Measurements from ENCODE around the gene SOCS3.

Gene SOCS3

DNA sequence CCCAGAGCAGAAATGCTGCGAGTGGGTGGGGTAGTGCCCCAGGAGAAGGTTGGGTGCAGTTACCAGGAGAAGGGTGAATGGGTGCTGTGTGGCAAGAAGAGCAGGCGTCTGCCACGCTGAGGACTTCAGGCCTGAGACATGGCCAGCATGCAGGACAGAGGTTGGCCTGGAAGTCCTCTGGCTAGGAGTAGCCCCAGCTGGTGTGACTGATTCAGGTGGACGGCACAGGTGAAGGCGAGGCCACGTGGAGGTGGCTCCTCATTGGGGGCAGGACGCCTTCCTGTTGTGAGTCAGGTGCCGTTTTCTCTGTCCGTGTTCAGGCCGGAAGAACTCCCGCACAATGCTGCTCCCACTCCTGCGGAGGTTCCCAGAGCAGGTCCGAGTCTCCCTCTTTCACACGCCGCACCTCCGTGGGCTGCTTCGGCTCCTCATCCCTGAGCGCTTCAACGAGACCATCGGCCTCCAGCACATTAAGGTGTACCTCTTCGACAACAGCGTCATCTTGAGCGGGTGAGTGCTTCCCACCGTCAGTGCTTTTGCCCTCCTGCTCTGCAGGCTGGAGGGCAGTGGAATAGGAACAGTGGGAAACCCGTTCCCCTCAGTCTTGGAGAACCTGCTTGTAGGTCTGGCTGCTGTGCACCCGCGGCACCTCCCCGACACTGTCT, 39.3 kb upstream of the SOCS3 start:
- no peak overlapping the region for H3K27ac ChIP-seq (ENCODE audit: low read depth, low read length)
- peaks cover 14% of the 10 kb centered on the region for H3K4me1 ChIP-seq (ENCODE audit: insufficient read depth, low read length)

DNA sequence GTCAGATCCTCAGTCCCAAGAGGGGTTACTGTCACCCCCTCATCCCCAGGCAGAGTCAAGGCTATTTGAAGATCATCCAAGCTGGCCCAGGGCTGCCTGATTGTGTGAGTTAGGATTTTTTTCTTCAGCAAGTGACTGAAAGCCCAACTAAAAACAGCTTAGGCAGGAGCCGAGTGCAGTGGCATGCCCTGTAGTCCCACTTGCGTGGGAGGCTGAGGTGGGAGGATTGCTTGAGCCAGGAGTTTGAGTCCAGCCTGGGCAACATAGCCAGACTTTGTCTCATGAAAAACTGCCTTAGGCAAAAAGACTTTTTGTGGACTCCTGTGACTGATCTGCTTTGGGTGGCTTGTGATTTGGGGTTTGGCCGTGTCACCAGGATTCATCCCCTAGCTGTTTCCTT, 38.5 kb upstream of the SOCS3 start:
- H3K9ac ChIP-seq (ENCODE audit: low read length): no peak overlapping the region
- peaks cover 74% of the 10 kb centered on the region for H3K36me3 ChIP-seq (ENCODE audit: insufficient read depth, low read length)
- H3K4me3 ChIP-seq (ENCODE audit: low read depth in 1 of 2, low read length in 2 of 2): no peak overlapping the region
- peaks cover 14% of the 10 kb centered on the region for H3K4me1 ChIP-seq (ENCODE audit: insufficient read depth, low read length)
- no peak overlapping the region for H3K27ac ChIP-seq (ENCODE audit: low read depth, low read length)
- no peaks in the 10 kb centered on the region for H3K9me3 ChIP-seq (ENCODE audit: low read length)
- H3K27me3 ChIP-seq (ENCODE audit: control insufficient read depth in 1 of 2, insufficient read depth in 2 of 2, low read length in 2 of 2): no peaks in the 10 kb centered on the region

More for the DNA sequence above, 39.3 kb upstream of the SOCS3 start:
- peaks cover 75% of the 10 kb centered on the region for H3K36me3 ChIP-seq (ENCODE audit: insufficient read depth, low read length)
- no peaks in the 10 kb centered on the region for H3K9me3 ChIP-seq (ENCODE audit: low read length)
- H3K27me3 ChIP-seq (ENCODE audit: control insufficient read depth in 1 of 2, insufficient read depth in 2 of 2, low read length in 2 of 2): no peaks in the 10 kb centered on the region
- H3K4me3 ChIP-seq (ENCODE audit: low read depth in 1 of 2, low read length in 2 of 2): no peak overlapping the region
- H3K9ac ChIP-seq (ENCODE audit: low read length): no peak overlapping the region

DNA sequence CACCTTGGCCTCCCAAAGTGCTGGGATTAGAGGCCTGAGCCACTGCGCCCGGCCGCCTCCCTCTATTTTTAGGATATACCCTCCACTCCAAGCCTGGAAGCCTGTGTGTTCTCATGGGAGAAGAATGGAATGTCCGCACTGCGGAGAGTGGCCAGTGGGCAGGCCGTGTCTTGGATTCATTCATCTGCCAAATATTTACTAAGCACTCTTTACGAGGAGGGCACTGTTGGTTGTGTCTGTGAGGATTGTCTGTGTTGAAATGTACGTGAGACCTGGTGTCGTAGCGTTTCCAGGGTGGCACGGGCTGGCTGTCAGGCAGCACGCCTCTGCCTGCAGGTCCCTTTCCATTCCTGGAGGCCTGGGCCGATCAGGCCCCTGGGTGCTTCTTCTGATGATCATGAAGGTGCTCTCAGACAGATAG, 37.8 kb upstream of the SOCS3 start:
- peaks cover 14% of the 10 kb centered on the region for H3K4me1 ChIP-seq (ENCODE audit: insufficient read depth, low read length)
- no peak overlapping the region for H3K9ac ChIP-seq (ENCODE audit: low read length)
- no peak overlapping the region for H3K4me3 ChIP-seq (ENCODE audit: low read depth in 1 of 2, low read length in 2 of 2)
- no peaks in the 10 kb centered on the region for H3K27me3 ChIP-seq (ENCODE audit: control insufficient read depth in 1 of 2, insufficient read depth in 2 of 2, low read length in 2 of 2)
- no peaks in the 10 kb centered on the region for H3K9me3 ChIP-seq (ENCODE audit: low read length)
- H3K27ac ChIP-seq (ENCODE audit: low read depth, low read length): peak overlapping the region; percentile 12
- H3K36me3 ChIP-seq (ENCODE audit: insufficient read depth, low read length): peaks cover 71% of the 10 kb centered on the region

DNA sequence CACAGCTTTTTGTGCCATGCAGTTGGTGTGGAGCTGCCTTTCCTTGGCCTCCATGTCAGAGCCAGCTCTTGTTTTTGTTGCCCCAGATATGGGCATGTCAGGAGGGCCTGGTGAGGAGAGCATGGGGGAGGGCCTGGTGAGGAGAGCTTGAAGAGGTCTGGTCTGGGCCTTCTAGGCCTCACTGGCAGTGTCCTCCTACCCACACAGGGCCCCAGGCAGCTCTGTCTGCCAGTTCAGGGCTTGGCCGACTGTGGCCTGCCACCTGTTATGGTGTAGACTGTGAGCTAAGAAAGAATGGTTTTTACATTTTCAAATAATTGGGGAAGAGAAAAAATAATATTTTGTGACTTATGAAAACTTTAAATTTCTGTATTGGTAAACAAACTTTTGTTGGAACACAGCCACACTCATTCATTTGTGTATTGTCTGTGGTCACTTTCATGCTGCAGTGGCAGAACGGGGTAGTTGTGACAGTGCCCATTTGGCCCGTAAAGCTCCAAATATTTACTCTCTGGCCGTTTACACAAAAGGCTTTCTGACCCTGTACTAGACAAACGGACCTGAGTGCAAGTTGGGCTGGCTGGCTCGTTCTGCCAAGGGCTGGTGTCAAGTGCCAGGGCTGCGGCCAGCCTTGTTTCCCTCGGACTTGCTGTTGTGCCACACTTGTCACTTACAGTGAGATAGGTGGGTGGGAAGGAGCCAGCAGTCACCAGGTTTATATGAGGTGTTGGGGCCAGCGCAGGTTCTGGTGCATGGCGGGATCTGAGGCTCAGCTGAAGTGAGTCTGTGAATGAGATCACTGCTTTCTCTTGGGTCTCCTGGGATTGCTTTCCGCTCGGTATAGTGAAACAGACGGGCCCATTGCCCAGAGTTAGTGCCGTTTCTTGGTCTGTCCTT, 36.8 kb upstream of the SOCS3 start:
- Histone ChIP-seq H3K27me3 (ENCODE audit: control insufficient read depth in 1 of 2, insufficient read depth in 2 of 2, low read length in 2 of 2) (no peaks in the 10 kb centered on the region), H3K27ac (ENCODE audit: low read depth, low read length) (no peak overlapping the region), H3K36me3 (ENCODE audit: insufficient read depth, low read length) (peaks cover 67% of the 10 kb centered on the region), H3K4me3 (ENCODE audit: low read depth in 1 of 2, low read length in 2 of 2) (no peak overlapping the region), H3K9ac (ENCODE audit: low read length) (no peak overlapping the region), H3K9me3 (ENCODE audit: low read length) (no peaks in the 10 kb centered on the region), H3K4me1 (ENCODE audit: insufficient read depth, low read length) (peaks cover 14% of the 10 kb centered on the region)

DNA sequence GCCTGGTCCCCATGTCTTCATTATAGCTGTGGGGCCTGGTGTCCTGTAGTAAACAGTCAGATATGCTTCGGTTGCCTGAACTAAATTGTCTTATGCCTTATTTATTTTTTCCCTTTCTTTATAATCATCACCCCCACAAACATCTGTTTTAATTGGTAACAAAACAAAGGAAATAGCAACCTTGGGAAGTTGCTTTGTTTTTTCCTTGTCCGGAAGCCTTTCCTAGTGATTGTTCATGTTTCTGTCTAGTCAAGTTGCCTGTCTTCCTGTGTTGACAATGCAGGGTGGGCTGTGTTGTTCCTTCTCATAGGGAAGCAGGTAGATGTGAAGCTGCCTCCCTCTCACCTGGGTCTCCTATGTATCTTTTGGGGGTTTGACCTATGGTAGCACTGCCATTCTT, 35.3 kb upstream of the SOCS3 start:
- H3K27me3 ChIP-seq (ENCODE audit: control insufficient read depth in 1 of 2, insufficient read depth in 2 of 2, low read length in 2 of 2): no peaks in the 10 kb centered on the region
- no peak overlapping the region for H3K27ac ChIP-seq (ENCODE audit: low read depth, low read length)
- peaks cover 14% of the 10 kb centered on the region for H3K4me1 ChIP-seq (ENCODE audit: insufficient read depth, low read length)
- no peak overlapping the region for H3K9ac ChIP-seq (ENCODE audit: low read length)
- H3K36me3 ChIP-seq (ENCODE audit: insufficient read depth, low read length): peaks cover 52% of the 10 kb centered on the region
- no peak overlapping the region for H3K4me3 ChIP-seq (ENCODE audit: low read depth in 1 of 2, low read length in 2 of 2)
- H3K9me3 ChIP-seq (ENCODE audit: low read length): no peaks in the 10 kb centered on the region

DNA sequence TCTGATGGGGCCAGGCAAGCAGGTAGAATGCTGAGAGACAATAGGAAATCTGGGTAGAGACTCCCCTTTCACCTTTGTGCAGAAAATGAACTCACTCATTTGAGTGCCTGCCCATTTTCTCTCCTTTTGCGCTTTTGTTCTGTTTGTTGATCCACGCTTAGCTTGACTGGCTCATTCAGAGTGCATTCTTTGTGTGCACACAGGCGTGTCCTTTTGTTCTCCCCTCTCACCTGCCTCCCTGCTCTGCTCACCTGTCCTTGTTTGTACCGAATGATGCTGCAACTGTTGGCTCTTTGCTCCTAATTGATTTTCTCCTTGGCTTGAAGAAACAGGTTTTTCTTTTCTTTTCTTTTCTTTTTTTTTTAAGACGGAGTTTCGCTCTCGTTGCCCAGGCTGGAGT, 34.3 kb upstream of the SOCS3 start:
- peaks cover 14% of the 10 kb centered on the region for H3K4me1 ChIP-seq (ENCODE audit: insufficient read depth, low read length)
- H3K9me3 ChIP-seq (ENCODE audit: low read length): no peaks in the 10 kb centered on the region
- peaks cover 42% of the 10 kb centered on the region for H3K36me3 ChIP-seq (ENCODE audit: insufficient read depth, low read length)
- no peak overlapping the region for H3K9ac ChIP-seq (ENCODE audit: low read length)
- no peaks in the 10 kb centered on the region for H3K27me3 ChIP-seq (ENCODE audit: control insufficient read depth in 1 of 2, insufficient read depth in 2 of 2, low read length in 2 of 2)
- H3K27ac ChIP-seq (ENCODE audit: low read depth, low read length): no peak overlapping the region
- no peak overlapping the region for H3K4me3 ChIP-seq (ENCODE audit: low read depth in 1 of 2, low read length in 2 of 2)

DNA sequence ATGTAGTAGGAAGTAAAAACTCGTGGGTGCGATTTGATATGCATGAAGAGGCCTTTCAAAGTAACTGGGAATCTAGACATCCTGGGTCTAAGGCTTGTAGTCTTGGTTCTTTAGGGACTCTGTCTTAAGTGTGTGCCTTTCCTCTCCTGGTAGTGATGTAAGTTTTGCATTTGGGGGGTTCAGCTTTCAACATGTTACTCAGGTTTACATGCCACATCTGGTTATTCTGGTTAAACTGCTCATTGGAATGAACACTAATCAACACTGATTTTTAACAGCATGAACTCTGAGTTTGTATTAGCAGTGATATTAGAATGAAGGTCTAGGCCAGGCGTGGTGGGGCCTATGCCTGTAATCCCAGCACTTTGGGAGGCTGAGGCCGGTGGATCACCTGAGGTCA, 33.7 kb upstream of the SOCS3 start:
- Histone ChIP-seq H3K27me3 (ENCODE audit: control insufficient read depth in 1 of 2, insufficient read depth in 2 of 2, low read length in 2 of 2) (no peaks in the 10 kb centered on the region), H3K9me3 (ENCODE audit: low read length) (no peaks in the 10 kb centered on the region), H3K4me3 (ENCODE audit: low read depth in 1 of 2, low read length in 2 of 2) (no peak overlapping the region), H3K36me3 (ENCODE audit: insufficient read depth, low read length) (peaks cover 36% of the 10 kb centered on the region), H3K27ac (ENCODE audit: low read depth, low read length) (no peak overlapping the region), H3K9ac (ENCODE audit: low read length) (no peak overlapping the region), H3K4me1 (ENCODE audit: insufficient read depth, low read length) (peaks cover 17% of the 10 kb centered on the region)

DNA sequence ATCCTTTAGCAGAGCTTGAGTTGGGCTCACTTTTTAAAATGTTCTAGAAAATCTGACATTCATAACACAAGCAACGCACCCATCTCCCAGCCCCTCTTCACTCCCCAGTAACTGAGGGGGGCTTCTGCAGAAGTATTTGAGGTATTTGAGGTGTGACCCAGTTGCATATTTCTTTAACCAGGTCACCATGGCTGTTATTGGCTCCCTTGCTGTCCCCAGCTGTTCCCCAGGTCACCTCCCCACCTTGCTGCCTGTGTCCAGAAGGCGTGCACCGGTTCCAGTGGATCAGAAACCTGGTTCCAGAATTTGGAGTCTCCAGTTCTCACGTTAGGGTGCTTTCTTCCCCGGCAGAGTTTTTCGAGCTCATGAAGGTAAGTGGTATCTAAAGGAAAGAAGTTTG, 32.4 kb upstream of the SOCS3 start:
- Histone ChIP-seq H3K27ac (ENCODE audit: low read depth, low read length) (no peak overlapping the region), H3K9ac (ENCODE audit: low read length) (no peak overlapping the region), H3K4me1 (ENCODE audit: insufficient read depth, low read length) (peaks cover 20% of the 10 kb centered on the region), H3K27me3 (ENCODE audit: control insufficient read depth in 1 of 2, insufficient read depth in 2 of 2, low read length in 2 of 2) (no peaks in the 10 kb centered on the region), H3K9me3 (ENCODE audit: low read length) (no peaks in the 10 kb centered on the region), H3K4me3 (ENCODE audit: low read depth in 1 of 2, low read length in 2 of 2) (no peak overlapping the region), H3K36me3 (ENCODE audit: insufficient read depth, low read length) (peaks cover 28% of the 10 kb centered on the region)

DNA sequence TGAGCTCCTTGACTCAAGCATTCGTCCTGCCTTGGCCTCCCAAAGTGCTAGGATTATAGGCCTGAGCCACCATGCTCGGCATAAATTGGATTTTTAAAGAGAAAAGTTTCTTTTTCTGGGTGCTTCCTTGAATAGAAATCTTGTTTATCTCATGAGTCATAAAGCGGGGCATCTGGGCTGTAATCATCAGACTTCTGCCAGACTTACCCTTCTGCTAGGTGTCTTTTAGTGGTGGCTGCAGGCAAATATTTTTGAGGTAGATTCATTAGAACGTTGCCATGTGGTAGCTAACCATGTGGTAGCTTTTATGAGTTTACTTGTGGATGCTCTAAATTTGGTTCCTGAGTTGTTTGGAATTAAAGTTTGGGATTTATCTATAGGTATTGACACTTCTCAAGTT, 32.0 kb upstream of the SOCS3 start:
- H3K4me1 ChIP-seq (ENCODE audit: insufficient read depth, low read length): peaks cover 15% of the 10 kb centered on the region
- H3K36me3 ChIP-seq (ENCODE audit: insufficient read depth, low read length): peaks cover 25% of the 10 kb centered on the region
- H3K9ac ChIP-seq (ENCODE audit: low read length): no peak overlapping the region
- H3K27me3 ChIP-seq (ENCODE audit: control insufficient read depth in 1 of 2, insufficient read depth in 2 of 2, low read length in 2 of 2): no peaks in the 10 kb centered on the region
- H3K9me3 ChIP-seq (ENCODE audit: low read length): no peaks in the 10 kb centered on the region
- no peak overlapping the region for H3K4me3 ChIP-seq (ENCODE audit: low read depth in 1 of 2, low read length in 2 of 2)
- no peak overlapping the region for H3K27ac ChIP-seq (ENCODE audit: low read depth, low read length)

DNA sequence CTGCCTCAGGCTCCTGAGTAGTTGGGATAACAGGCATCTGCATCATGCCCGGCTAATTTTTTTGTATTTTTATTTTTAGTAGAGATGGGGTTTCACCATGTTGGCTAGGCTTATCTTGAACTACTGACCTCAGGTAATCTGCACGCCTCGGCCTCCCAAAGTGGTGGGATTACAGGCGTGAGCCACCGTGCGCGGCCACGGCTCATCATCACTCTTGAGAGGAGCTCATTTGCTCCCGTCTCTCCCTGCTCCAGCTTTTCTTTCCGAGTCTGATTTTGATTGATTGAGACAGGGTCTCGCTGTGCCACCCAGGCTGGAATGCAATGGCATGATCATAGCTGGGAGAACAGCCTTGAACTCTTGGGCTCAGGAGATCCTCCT, 31.2 kb upstream of the SOCS3 start:
- Histone ChIP-seq H3K9ac (ENCODE audit: low read length) (no peak overlapping the region), H3K4me3 (ENCODE audit: low read depth in 1 of 2, low read length in 2 of 2) (no peak overlapping the region), H3K4me1 (ENCODE audit: insufficient read depth, low read length) (peaks cover 13% of the 10 kb centered on the region), H3K27ac (ENCODE audit: low read depth, low read length) (no peak overlapping the region), H3K36me3 (ENCODE audit: insufficient read depth, low read length) (peaks cover 17% of the 10 kb centered on the region), H3K9me3 (ENCODE audit: low read length) (no peaks in the 10 kb centered on the region), H3K27me3 (ENCODE audit: control insufficient read depth in 1 of 2, insufficient read depth in 2 of 2, low read length in 2 of 2) (no peaks in the 10 kb centered on the region)

DNA sequence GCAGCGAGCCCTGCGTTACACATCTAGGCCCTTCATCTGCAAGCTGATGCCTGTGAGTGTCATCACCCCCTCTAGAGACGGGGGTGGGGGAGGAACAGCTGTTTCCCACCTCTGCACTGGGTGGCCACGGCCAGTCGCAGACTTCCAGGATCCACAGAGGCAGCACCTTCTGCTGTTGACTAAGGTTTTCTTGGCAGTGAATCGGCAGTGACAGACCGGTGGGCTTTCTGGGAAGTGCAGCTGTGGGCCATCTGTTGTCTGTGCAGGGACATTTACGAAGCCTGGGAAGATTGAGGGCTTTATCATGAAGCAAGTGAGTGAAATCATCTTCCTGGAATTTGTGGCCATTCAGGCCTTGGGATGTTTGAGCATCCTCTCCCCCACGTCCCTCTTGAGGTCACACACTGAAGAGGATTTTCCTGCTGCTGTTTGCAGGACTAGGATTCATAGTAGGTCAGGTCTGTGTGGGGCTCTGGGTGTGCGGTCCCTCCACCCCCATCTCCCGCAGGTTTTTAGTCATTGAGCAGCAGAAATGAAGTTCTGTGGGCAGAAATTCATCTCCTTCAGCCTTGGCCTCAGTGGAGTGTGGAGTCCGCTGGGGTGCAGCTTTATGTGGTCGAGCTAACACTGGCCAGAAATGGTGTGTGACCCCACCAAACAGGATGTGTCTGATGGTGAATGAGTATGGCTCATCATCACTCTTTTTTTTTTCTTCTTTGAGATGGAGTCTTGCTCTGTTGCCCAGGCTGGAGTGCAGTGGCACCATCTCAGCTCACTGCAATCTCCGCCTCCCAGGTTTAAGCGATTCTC, 30.6 kb upstream of the SOCS3 start:
- Histone ChIP-seq H3K27ac (ENCODE audit: low read depth, low read length) (no peak overlapping the region), H3K4me3 (ENCODE audit: low read depth in 1 of 2, low read length in 2 of 2) (no peak overlapping the region), H3K27me3 (ENCODE audit: control insufficient read depth in 1 of 2, insufficient read depth in 2 of 2, low read length in 2 of 2) (no peaks in the 10 kb centered on the region), H3K9me3 (ENCODE audit: low read length) (no peaks in the 10 kb centered on the region), H3K9ac (ENCODE audit: low read length) (no peak overlapping the region), H3K36me3 (ENCODE audit: insufficient read depth, low read length) (peaks cover 14% of the 10 kb centered on the region), H3K4me1 (ENCODE audit: insufficient read depth, low read length) (peaks cover 17% of the 10 kb centered on the region)
